KMS-11 (cell line): ENCODE measurements around the gene GNB1.
A peak's percentile ranks its signal among the peaks of the same experiment; 100 is the strongest.

Experiments used
- H2AFZ ChIP-seq: fragments of 200-600 bp; sonication (generic); 2 replicates; pipeline ENCODE4 v1.6.1; 2016; ENCODE audit warnings: antibody characterized with exemption, mixed run types, low read depth
- H3K27ac ChIP-seq: fragments of 200-600 bp; sonication (generic); 2 replicates; pipeline ENCODE4 v1.6.1; 2016; ENCODE audit warnings: mild to moderate bottlenecking, mixed run types
- H3K27me3 ChIP-seq: fragments of 200-600 bp; sonication (generic); 2 replicates; pipeline ENCODE4 v1.6.1; 2017; ENCODE audit warnings: mild to moderate bottlenecking, low read depth, mixed run types, moderate library complexity; ENCODE audit not compliant: insufficient read depth
- H3K36me3 ChIP-seq: fragments of 200-600 bp; sonication (generic); 2 replicates; pipeline ENCODE4 v1.6.1; 2017; ENCODE audit warnings: mild to moderate bottlenecking, mixed run types; ENCODE audit not compliant: insufficient read depth
- H3K4me1 ChIP-seq: fragments of 200-600 bp; sonication (generic); 2 replicates; pipeline ENCODE4 v1.6.1; 2016; ENCODE audit warnings: mild to moderate bottlenecking, low read depth, mixed run types; ENCODE audit not compliant: poor library complexity, severe bottlenecking
- H3K4me2 ChIP-seq: fragments of 200-600 bp; sonication (generic); 2 replicates; pipeline ENCODE4 v1.7.0; 2016; ENCODE audit warnings: mild to moderate bottlenecking, mixed run types
- H3K4me3 ChIP-seq: fragments of 200-600 bp; sonication (generic); IDR thresholded peaks from 2 replicates; pipeline ENCODE4 v1.6.1; 2017; ENCODE audit warnings: low read depth, low read length, mixed read lengths; ENCODE audit not compliant: insufficient read depth
- H3K79me2 ChIP-seq: fragments of 200-600 bp; sonication (generic); 2 replicates; pipeline ENCODE4 v1.6.1; 2016; ENCODE audit warnings: low read depth, mixed run types; ENCODE audit not compliant: insufficient read depth
- H3K9ac ChIP-seq: fragments of 200-600 bp; sonication (generic); 2 replicates; pipeline ENCODE4 v1.6.1; 2016; ENCODE audit warnings: mild to moderate bottlenecking, mixed run types
- H4K20me1 ChIP-seq: fragments of 200-600 bp; sonication (generic); 2 replicates; pipeline ENCODE4 v1.6.1; 2016; ENCODE audit warnings: mild to moderate bottlenecking, mixed run types; ENCODE audit not compliant: insufficient read depth
- TF ChIP-seq, protein P1 (sequence below): fragments of 200-600 bp; sonication (generic); conservative IDR thresholded peaks from 2 replicates; pipeline ENCODE4 v1.6.1; 2017; ENCODE audit warnings: low read depth, mild to moderate bottlenecking, antibody characterized with exemption, low read length, moderate library complexity, mixed read lengths

Gene GNB1

DNA sequence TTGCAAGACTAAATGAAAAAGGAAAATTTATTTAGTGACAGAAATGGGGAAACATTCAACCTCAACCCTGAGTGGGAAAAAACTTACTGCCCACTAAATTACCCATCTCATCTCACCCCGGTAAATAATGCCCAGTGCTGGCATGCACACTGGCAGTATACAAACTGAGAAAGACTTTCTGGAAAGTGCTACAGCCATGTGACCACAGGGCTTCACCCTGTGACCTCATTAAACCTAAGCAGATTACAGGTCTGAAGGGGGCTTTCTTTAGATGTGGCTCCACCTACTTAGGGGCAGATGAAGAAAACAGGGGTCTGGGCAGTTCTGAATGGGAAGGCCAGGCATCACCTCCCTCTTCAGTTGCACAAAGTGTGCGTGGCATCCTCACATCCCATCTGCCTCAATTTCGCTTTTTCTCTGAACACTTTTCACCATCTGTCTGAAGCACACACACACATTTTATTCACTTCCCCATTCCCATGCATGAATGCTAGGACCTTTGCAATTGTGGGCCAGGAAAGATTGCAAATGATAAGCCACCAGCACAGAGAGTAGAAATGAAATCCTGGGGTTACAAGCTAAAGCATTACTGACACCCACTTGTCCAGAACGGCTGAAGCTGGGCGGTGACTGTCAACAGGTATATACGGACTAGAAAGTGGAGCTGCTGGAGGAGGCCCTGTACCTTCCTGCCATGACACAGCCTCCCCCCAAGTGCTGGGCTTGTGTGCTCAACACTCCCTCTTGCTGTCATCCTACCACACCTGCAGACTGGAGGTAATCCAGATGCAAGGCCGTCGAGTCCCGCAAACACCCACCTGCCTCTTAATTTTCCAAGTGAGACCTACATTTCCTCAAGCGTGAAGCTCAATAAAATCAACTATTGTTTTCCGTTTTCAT, 115.3 kb downstream of the GNB1 start:
- Histone ChIP-seq H3K9ac (no peak overlapping the region), H3K27me3 (no peaks in the 10 kb centered on the region), H3K4me2 (peak overlapping the region; percentile 69), H3K27ac (peak overlapping the region; percentile 93; the same call in 1 of the 2 replicates), H3K36me3 (peaks cover 9% of the 10 kb centered on the region; the same call in 1 of the 2 replicates), H3K79me2 (peaks cover 74% of the 10 kb centered on the region), H3K4me3 (no peak overlapping the region), H3K4me1 (peaks cover 45% of the 10 kb centered on the region), H2AFZ (no peak overlapping the region), H4K20me1 (peaks cover 12% of the 10 kb centered on the region; the same call in 1 of the 2 replicates)
- TF ChIP-seq, protein P1, sequence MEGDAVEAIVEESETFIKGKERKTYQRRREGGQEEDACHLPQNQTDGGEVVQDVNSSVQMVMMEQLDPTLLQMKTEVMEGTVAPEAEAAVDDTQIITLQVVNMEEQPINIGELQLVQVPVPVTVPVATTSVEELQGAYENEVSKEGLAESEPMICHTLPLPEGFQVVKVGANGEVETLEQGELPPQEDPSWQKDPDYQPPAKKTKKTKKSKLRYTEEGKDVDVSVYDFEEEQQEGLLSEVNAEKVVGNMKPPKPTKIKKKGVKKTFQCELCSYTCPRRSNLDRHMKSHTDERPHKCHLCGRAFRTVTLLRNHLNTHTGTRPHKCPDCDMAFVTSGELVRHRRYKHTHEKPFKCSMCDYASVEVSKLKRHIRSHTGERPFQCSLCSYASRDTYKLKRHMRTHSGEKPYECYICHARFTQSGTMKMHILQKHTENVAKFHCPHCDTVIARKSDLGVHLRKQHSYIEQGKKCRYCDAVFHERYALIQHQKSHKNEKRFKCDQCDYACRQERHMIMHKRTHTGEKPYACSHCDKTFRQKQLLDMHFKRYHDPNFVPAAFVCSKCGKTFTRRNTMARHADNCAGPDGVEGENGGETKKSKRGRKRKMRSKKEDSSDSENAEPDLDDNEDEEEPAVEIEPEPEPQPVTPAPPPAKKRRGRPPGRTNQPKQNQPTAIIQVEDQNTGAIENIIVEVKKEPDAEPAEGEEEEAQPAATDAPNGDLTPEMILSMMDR, result no peak

DNA sequence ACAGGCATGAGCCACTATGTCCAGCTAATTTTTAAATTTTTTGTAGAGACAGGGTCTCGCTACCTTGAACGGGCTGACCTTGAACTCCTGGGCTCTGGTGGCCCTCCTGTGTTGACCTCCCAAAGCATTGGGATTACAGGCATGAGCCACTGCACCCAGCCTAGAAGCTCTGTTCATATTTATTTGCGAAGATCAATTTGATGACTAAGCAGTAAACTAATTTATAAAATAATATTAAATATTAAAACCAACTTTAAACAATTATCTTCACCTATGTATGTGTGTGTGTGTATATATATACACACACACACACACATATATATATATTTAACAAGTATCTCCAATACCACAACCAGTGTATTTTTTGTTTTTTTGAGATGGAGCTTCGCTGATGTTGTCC, 117.0 kb downstream of the GNB1 start:
- Histone ChIP-seq H3K4me2 (no peak overlapping the region), H3K36me3 (peaks cover 14% of the 10 kb centered on the region; the same call in 1 of the 2 replicates), H3K27ac (no peak overlapping the region), H3K27me3 (no peaks in the 10 kb centered on the region), H4K20me1 (peaks cover 19% of the 10 kb centered on the region; the same call in 1 of the 2 replicates), H3K9ac (no peak overlapping the region), H3K79me2 (peaks cover 91% of the 10 kb centered on the region), H2AFZ (no peak overlapping the region), H3K4me1 (peaks cover 28% of the 10 kb centered on the region), H3K4me3 (no peak overlapping the region)
- TF ChIP-seq, protein P1, result no peak

DNA sequence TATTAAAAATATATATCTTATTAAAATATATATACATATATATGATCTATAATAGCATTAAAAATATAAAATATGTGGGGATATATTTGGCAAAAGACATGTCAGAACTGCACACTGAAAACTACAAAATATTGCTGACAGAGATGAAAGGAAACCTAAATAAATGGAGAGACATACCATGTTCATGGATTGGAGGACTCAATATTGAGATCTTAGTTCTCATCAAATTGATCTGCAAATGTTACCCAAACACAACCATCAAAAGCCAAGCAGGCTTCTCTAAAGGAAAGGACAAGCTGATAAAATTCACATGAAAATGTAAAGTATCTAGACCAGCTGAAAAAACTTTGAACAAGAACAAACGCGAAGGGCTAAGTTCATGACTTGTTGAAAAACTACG, 119.8 kb downstream of the GNB1 start:
- Histone ChIP-seq H3K4me3 (no peak overlapping the region), H3K36me3 (peaks cover 14% of the 10 kb centered on the region; the same call in 1 of the 2 replicates), H2AFZ (no peak overlapping the region), H3K4me2 (no peak overlapping the region), H3K79me2 (peaks cover 99% of the 10 kb centered on the region), H3K27ac (no peak overlapping the region), H4K20me1 (peaks cover 28% of the 10 kb centered on the region), H3K9ac (no peak overlapping the region), H3K27me3 (no peaks in the 10 kb centered on the region), H3K4me1 (peaks cover 15% of the 10 kb centered on the region)
- TF ChIP-seq, protein P1, result no peak

DNA sequence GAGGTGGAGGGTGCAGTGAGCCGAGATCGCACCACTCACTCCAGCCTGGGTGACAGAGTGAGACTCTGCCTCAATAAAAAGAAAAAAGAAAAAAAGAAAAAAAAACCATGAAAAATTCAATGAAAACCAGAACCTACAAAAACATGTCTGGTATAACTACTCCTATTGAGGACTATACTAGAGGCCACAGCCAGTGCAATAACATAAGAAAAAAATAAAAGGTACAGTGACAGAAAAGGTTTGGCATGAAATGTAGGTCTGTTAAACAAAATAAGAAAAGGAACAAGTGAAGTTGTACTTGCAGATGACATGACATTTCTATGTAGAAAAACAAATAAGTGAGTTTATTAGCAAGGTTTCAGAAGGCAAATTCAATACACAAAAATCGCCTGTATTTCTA, 120.8 kb downstream of the GNB1 start:
- peaks cover 96% of the 10 kb centered on the region for H3K79me2 ChIP-seq
- peaks cover 5% of the 10 kb centered on the region for H3K4me1 ChIP-seq
- no peak overlapping the region for H3K4me2 ChIP-seq
- no peak overlapping the region for H2AFZ ChIP-seq
- peaks cover 22% of the 10 kb centered on the region for H4K20me1 ChIP-seq
- no peak overlapping the region for H3K9ac ChIP-seq
- H3K27ac ChIP-seq, result no peak overlapping the region
- TF ChIP-seq, protein P1, result no peak
- peaks cover 14% of the 10 kb centered on the region; the same call in 1 of the 2 replicates for H3K36me3 ChIP-seq
- H3K4me3 ChIP-seq, result no peak overlapping the region
- no peaks in the 10 kb centered on the region for H3K27me3 ChIP-seq
